Activated naive CD8-positive, alpha-beta T cell treated with anti-CD3 and anti-CD28 coated beads, Interleukin-2, amount 50 U/mL, for 24 hours (primary cell): Measurements from ENCODE around the gene C1orf115.
"Not testable (repeated sequence)": the region's sequence is repeated elsewhere in the genome, so short reads cannot be mapped to it uniquely, and the experiment has no call there.

Experiments
- ATAC-seq: fragments of 150-1000 bp; cut with Tn5 transposase; one replicate; pipeline ENCODE4 v1.10.0; 2021
- DNase-seq: peaks from one replicate; pipeline ENCODE4 v3.0.0; 2021
- H3K27ac Mint-ChIP-seq: one replicate; pipeline ENCODE4 v1.8.0; 2021; ENCODE audit warnings: mild to moderate bottlenecking, mixed read lengths
- H3K27me3 Mint-ChIP-seq: one replicate; pipeline ENCODE4 v1.8.0; 2021; ENCODE audit warnings: mixed read lengths
- H3K36me3 Mint-ChIP-seq: one replicate; pipeline ENCODE4 v1.8.0; 2021; ENCODE audit warnings: low read depth, mixed read lengths
- H3K4me1 Mint-ChIP-seq: one replicate; pipeline ENCODE4 v1.8.0; 2021; ENCODE audit warnings: mixed read lengths
- H3K4me3 Mint-ChIP-seq: one replicate; pipeline ENCODE4 v1.8.0; 2021; ENCODE audit warnings: mild to moderate bottlenecking, moderate library complexity, mixed read lengths
- H3K9me3 Mint-ChIP-seq: one replicate; pipeline ENCODE4 v1.8.0; 2021; ENCODE audit warnings: mixed read lengths

The C1orf115 gene

DNA sequence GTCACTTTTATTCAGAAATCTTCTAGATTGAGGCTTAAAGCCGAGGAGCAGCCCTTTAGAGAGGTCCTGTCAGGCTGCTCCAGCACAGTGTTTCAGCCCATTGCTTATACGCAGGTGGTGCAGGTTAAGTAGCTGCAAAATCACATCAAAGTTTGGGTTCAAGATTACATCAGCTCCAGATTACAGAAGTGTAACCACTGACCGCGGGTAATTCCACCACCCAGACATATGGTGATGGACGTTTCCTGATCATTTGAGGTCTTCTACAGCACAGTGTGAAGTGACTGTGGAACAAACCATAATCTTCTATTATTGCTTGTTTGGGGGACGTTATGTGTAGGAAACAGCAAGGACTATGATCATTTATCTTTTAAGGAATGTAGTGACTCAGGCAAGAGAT is 11.8 kb downstream of the C1orf115 start:
- no peak overlapping the region for H3K27ac Mint-ChIP-seq
- no peaks in the 10 kb centered on the region for H3K9me3 Mint-ChIP-seq
- no peak for ATAC-seq
- no peak overlapping the region for H3K4me3 Mint-ChIP-seq
- H3K27me3 Mint-ChIP-seq: peaks cover 9% of the 10 kb centered on the region
- DNase-seq: no peak
- H3K36me3 Mint-ChIP-seq: peaks cover 1% of the 10 kb centered on the region
- H3K4me1 Mint-ChIP-seq: no peaks in the 10 kb centered on the region

DNA sequence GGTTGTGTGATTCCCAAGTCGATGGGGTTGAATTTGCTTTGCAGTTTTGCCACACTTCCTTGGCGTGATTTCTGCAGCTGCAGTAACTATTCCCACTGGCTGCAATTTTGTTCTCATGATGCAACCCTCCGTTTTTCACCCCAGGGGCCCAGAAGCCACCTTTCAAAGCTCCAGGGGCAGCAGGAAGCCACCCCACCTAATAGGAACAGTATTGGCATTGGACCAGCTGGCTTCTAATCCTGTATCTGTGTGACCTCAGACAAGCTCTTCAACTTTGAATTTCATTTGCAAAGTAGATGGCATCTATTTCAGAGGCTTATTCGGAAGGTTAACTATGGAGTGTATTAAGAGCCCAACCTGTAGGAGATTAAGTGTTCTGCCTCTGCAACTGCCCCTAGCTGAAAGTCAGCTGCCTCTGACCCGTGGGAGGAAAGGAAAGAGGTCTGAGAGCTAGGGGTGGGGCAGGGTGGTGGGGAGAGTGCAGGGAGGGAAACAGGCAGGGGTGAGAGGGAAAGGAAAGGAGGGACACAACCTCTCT is 12.6 kb downstream of the C1orf115 start:
- peaks cover 9% of the 10 kb centered on the region for H3K27me3 Mint-ChIP-seq
- no peak overlapping the region for H3K4me3 Mint-ChIP-seq
- H3K27ac Mint-ChIP-seq: no peak overlapping the region
- H3K36me3 Mint-ChIP-seq: peaks cover 1% of the 10 kb centered on the region
- no peak for DNase-seq
- no peaks in the 10 kb centered on the region for H3K4me1 Mint-ChIP-seq
- no peaks in the 10 kb centered on the region for H3K9me3 Mint-ChIP-seq
- ATAC-seq: no peak

DNA sequence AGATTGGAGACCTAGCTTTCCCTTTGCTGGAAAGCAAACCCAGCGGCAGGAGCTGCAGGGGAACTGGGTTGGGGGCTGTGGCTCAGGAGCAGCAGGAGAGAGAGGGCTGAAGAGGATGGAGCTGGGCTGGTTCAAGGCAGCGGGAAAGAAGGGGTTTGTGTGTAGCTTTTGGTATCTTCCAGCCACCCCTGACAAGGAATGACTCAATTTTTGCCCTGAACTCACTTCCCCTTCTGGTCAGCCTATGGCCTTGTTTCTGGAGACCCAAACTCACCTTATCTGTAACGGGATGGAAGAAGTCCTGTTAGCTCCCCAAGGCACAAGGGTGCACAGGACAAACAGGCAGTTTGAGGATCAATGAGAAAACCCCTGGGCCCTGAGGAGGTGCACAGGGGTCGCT is 13.1 kb downstream of the C1orf115 start:
- Mint-ChIP-seq H3K36me3 (peaks cover under 1% of the 10 kb centered on the region), H3K27ac (no peak overlapping the region), H3K27me3 (peaks cover 9% of the 10 kb centered on the region), H3K9me3 (no peaks in the 10 kb centered on the region), H3K4me3 (no peak overlapping the region), H3K4me1 (no peaks in the 10 kb centered on the region)
- DNase-seq (no peak), ATAC-seq (no peak)

DNA sequence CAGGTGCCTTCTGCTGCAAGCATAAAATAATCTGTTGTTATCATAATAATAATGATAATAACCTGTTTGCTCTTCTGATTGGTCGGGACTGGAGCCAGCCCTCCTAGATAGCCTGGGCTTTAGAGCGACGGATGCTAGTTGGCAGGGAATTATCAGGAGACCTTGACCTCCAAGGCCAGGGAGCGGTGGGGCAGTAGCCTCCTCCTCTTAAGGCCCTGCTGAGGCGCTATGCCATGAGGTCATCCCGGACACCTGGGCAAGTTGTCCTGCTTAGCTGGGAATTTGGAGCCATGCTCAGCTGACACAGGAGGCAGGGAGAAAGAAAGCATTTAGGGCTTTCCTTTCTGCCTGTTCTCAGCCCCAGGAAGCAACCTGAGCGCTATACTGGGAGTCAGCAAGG is 15.6 kb downstream of the C1orf115 start:
- Mint-ChIP-seq H3K9me3 (no peaks in the 10 kb centered on the region), H3K27ac (no peak overlapping the region), H3K36me3 (no peaks in the 10 kb centered on the region), H3K4me1 (peaks cover 4% of the 10 kb centered on the region), H3K4me3 (no peak overlapping the region), H3K27me3 (peaks cover 9% of the 10 kb centered on the region)
- ATAC-seq (no peak), DNase-seq (no peak)

DNA sequence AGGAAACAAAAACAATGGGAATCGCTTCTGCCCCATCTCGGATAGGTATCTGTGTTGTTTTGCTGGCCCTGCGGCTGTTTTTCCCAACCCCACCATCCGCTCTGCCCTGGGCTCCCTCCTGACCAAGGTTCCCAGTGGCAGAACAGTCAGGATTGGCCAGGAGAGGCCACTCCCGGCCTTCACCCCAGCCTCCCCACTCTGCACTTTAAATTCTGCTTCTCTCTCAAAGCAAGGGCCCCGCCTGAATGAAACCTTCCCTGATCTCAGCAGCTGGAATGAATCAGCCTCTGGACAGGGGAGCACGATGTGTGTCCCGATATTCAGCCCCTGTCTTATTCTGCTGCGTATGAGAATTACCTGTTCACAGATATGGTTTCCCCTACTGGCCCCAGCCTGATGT is 16.3 kb downstream of the C1orf115 start:
- Mint-ChIP-seq H3K27me3 (peaks cover 6% of the 10 kb centered on the region), H3K27ac (no peak overlapping the region), H3K4me3 (no peak overlapping the region), H3K9me3 (no peaks in the 10 kb centered on the region), H3K4me1 (peaks cover 10% of the 10 kb centered on the region), H3K36me3 (no peaks in the 10 kb centered on the region)
- DNase-seq (no peak), ATAC-seq (no peak)

DNA sequence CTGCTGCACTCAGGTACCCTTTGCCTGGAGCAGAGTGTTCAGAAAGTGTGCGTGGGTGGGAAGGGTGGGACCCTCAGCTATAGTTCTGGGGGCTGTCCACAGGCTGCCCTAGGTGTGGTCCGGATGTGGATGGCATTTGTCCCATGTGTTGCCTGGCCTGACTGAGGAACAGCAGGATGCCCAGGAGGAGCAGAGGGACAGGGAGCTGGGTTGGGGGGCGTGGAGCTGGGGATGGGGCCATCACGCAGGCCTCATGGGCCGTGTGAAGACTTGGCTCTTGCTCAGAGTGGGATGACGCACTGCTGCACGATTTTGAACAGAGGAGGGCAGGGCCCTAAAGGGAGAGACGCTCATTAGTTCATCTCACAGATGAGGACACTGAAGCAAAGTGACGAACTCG is 17.0 kb downstream of the C1orf115 start:
- no peak for ATAC-seq

DNA sequence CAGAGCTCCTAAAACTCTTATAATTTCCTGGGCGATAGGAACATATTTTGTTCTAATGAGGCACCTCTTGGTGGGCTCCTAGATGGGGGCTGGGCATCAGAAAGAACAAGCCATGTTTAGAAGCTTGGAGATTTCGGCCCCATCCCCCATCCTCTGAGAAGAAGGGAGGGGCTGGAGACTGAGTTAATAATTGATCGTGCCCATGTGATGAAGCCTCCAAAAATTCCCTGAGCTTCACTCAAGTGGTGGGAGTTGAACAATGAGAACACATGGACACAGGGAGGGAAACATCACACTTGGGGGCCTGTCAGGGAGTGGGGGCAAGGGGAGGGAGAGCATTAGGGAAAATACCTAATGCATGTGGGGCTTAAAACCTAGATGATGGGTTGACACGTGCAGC is 18.1 kb downstream of the C1orf115 start:
- Mint-ChIP-seq H3K4me1 (peaks cover 10% of the 10 kb centered on the region), H3K36me3 (no peaks in the 10 kb centered on the region), H3K27me3 (peaks cover 4% of the 10 kb centered on the region), H3K4me3 (no peak overlapping the region), H3K9me3 (no peaks in the 10 kb centered on the region), H3K27ac (no peak overlapping the region)
- no peak for DNase-seq
- ATAC-seq: no peak

More for the DNA sequence above, 17.0 kb downstream of the C1orf115 start:
- no peak for DNase-seq
- no peaks in the 10 kb centered on the region for H3K36me3 Mint-ChIP-seq
- H3K27ac Mint-ChIP-seq: no peak overlapping the region
- H3K9me3 Mint-ChIP-seq: no peaks in the 10 kb centered on the region
- peaks cover 10% of the 10 kb centered on the region for H3K4me1 Mint-ChIP-seq
- no peak overlapping the region for H3K4me3 Mint-ChIP-seq
- peaks cover 6% of the 10 kb centered on the region for H3K27me3 Mint-ChIP-seq

DNA sequence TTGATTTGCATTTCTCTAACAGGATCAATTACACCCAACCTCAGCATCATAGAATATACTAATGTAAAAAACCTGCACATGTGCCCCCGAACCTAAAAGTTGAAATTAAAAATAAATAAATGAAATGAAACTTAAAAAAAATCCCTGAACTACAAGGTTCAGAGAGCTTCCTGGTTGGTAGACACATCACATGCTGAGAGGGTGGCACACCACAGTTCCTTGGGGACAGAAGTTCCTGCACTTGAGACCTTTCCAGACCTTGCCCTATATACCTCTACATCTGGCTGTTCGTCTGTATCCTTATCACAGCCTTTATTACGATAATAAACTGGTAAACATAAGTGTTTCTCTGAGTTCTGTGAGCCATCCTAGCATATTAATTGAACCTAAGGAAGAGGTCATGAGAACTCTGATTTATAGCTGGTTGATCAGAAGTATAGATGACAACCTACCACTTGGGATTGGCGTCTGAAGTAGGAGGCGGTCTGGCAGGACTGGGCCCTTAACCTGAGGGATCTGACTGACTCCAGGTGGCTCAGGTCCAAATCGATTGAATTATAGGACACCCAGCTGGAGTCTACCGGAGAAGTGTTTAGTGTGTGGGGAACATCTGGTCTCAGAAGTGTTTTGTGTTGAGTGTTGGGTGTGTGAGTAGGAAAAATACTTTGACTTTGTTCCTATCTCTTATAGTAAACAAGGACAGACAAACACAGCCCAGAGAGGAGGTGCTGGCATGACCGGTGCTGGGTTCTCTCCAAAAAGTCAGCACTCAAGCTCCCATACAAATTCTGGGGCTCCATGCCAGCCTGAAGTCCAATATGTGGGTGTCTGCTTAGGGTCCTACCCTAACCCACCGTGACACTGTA is 19.0 kb downstream of the C1orf115 start:
- Mint-ChIP-seq H3K4me3 (no peak overlapping the region), H3K27ac (no peak overlapping the region), H3K9me3 (no peaks in the 10 kb centered on the region), H3K27me3 (no peaks in the 10 kb centered on the region), H3K4me1 (peaks cover 10% of the 10 kb centered on the region), H3K36me3 (no peaks in the 10 kb centered on the region)
- ATAC-seq: no peak
- DNase-seq: no peak

DNA sequence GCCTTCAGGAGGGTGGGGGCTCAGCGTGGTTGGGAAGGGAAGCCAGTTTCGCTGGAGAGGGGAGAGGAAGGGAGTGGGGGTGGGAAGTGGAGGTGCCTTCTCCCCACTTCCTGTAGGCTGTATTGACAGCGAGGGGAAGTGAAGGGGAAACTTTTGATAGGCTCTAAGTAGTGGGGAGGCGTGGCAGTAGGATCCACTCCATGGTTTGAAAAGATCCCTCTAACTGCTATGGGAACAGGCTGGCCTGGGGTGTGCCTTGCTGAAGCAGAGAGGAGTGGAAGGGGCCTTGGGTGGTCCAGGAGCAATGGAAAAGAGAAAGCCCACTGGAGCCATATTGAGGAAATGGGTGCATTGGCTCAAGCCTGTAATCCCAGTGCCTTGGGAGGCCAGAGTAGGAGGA is 20.2 kb downstream of the C1orf115 start:
- H3K9me3 Mint-ChIP-seq: peaks cover under 1% of the 10 kb centered on the region
- no peaks in the 10 kb centered on the region for H3K36me3 Mint-ChIP-seq
- no peaks in the 10 kb centered on the region for H3K27me3 Mint-ChIP-seq
- DNase-seq (no peak), ATAC-seq (no peak)
- H3K4me1 Mint-ChIP-seq: peaks cover 10% of the 10 kb centered on the region
- H3K27ac Mint-ChIP-seq: no peak overlapping the region
- no peak overlapping the region for H3K4me3 Mint-ChIP-seq

DNA sequence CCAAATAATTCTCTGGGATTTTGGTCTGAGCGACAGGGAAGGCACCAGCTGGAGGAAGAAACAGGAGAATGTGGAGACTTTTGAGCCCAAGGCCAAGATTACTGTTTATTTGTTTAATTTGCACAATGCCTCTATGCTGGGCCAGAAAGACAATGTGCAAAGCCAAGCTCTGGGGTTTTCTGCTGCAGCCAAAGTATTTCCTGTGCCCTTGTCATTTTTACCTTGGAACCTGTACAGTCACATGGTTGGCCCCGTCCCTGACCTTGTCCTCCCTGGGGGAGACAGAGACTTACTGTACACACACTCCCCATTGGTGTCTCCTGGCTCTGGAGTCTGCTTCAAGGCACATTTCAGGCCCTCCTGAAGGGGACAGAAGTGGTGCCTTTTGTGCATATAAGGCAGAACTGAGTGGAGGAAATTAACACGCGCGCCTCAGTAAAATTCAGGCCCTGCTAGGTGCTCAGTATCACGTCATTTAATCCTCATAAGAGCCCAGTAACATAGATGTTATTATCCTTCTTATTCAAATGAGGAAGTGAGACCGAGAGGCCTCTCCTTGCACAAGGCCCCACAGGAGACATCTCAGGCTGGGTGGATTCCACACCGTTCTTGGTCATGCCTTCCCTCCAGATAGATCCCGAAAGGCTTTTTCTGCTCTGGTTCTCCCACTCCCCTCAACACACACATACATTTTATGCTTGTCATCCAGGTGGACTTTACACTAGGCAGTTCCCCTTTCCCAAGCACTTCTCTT is 21.1 kb downstream of the C1orf115 start:
- Mint-ChIP-seq H3K27me3 (no peaks in the 10 kb centered on the region), H3K4me1 (peaks cover 10% of the 10 kb centered on the region), H3K4me3 (no peak overlapping the region), H3K27ac (no peak overlapping the region), H3K9me3 (peaks cover 6% of the 10 kb centered on the region), H3K36me3 (no peaks in the 10 kb centered on the region)
- ATAC-seq: no peak
- DNase-seq: no peak

DNA sequence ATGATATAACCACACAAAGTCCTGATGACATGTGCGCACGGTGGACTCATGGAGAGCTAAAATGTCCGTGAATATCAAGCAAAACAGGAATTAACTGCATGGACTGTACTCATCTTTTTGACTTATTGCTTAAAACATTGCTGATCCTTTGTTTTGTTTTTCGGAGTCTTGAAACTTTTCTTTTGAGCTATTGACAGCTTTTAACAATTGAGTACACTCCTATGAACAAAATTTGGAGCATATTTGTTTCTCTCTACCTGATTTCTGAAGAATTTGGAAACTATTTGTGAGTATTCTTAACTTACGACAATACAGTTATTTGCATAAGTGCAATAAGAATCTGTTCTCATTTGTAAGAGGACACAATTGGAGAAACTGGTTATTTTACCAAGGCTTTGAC is 25.8 kb downstream of the C1orf115 start:
- H3K27ac Mint-ChIP-seq, H3K36me3 Mint-ChIP-seq: not testable (repeated sequence)

DNA sequence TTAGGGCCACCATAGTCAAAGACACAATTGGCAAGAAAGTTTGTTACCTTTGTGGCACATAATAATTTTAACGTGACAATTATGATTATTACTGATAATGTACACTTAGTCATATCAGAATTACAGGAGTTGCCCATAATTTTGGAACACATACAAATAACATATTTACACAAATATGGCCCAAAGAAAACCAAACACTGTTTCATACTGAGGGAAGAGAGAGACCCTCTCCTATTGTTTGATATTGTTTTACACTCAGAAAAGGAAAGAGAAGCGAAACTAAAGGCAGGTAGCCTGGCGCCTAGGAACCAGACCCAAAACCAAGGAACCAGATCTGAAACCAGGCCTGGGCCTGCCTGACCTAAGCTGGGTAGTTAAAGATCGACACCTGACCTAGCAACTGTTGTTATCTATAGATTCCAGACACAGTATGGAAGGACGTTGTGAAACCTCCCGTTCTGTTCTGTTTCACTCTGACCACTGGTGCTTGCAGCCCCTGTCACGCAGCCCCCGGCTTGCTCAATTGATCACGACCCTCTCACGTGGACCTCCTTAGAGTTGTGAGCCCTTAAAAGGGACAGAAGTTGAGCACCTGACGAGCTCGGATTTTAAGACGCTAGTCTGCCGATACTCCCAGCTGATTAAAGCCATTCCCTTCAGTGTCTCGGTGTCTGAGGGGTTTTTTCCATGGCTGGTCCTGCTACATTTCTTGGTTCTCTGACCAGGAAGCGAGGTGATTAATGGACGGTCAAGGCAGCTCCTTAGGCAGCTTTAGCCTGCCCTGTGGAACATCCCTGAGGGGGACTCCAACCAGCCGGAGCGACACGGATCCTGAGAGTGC is 27.9 kb downstream of the C1orf115 start:
- H3K4me1 Mint-ChIP-seq: no peaks in the 10 kb centered on the region
- H3K27me3 Mint-ChIP-seq: peaks cover 12% of the 10 kb centered on the region
- H3K4me3 Mint-ChIP-seq: no peak overlapping the region
- ATAC-seq (no peak), DNase-seq (no peak)
- H3K27ac Mint-ChIP-seq: no peak overlapping the region
- H3K9me3 Mint-ChIP-seq: peaks cover 9% of the 10 kb centered on the region
- H3K36me3 Mint-ChIP-seq: no peaks in the 10 kb centered on the region

More for the DNA sequence above, 25.8 kb downstream of the C1orf115 start:
- not testable (repeated sequence) for H3K4me3 Mint-ChIP-seq, ATAC-seq, H3K4me1 Mint-ChIP-seq, DNase-seq, H3K9me3 Mint-ChIP-seq
- peaks cover 12% of the 10 kb centered on the region for H3K27me3 Mint-ChIP-seq

DNA sequence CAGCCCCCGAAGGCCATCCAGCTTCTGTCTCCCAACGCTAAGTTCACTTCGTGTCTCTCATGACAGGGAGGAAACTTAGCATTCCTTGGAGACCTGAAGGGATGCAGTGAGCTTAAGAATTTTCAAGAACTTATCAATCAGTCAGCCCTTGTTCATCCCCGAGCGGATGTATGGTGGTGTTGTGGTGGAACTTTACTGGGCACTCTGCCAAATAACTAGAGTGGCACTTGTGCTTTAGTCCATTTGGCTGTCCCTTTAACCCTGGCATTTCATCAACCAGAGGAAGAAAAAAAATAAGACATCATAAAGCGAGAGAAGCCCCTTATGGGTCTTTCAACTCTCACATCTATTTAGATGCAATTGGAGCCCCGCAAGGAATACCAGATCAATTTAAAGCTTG is 31.1 kb downstream of the C1orf115 start:
- H3K4me1 Mint-ChIP-seq, DNase-seq, H3K36me3 Mint-ChIP-seq, H3K27ac Mint-ChIP-seq, H3K4me3 Mint-ChIP-seq, H3K9me3 Mint-ChIP-seq, ATAC-seq: not testable (repeated sequence)
- H3K27me3 Mint-ChIP-seq: peaks cover 13% of the 10 kb centered on the region

DNA sequence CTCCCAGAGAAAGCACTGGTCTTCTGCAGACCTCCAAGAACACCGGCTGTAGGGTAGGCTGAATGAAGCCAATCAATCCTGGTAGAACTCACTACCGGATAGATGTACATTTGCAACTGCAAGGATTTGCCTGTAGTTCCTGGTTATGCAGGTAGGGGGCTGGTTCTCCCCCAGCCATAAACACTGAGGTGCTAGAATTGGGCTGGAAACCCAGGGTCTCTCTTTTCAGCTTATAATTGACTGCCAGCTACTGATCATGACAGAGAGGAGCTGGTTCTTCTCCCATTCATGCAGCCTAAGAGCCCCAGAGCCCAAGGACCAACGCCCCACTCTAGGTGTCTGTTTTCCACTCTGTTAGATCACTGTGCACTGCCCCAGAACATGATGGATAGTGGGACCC is 36.5 kb downstream of the C1orf115 start:
- H3K27ac Mint-ChIP-seq: no peak overlapping the region
- H3K27me3 Mint-ChIP-seq: peaks cover 2% of the 10 kb centered on the region
- no peak overlapping the region for H3K4me3 Mint-ChIP-seq
- no peaks in the 10 kb centered on the region for H3K36me3 Mint-ChIP-seq
- H3K4me1 Mint-ChIP-seq: no peaks in the 10 kb centered on the region
- H3K9me3 Mint-ChIP-seq: peaks cover 2% of the 10 kb centered on the region
- DNase-seq (no peak), ATAC-seq (no peak)
